SK-N-SH (cell line): ENCODE results near the gene MFAP3L. TPM values are rescaled to one million over a fixed set of nuclear protein-coding genes. Genes with fewer than 3 reads are reported as not detected.

ENCODE experiments used
- CTCF ChIA-PET: fragments of 300-600, 350-600 bp; formaldehyde crosslinking; extraction: SDS; loops from one replicate; lab custom pipeline; 2021; lab: Yijun Ruan, JAX
- POLR2A ChIA-PET: fragments of 350-600 bp; sonication (Branson Sonifier 250); formaldehyde crosslinking; extraction: SDS; loops from one replicate; lab custom pipeline; 2020; ENCODE audit warnings: antibody characterized with exemption, inconsistent platforms; lab: Yijun Ruan, JAX
- DNase-seq: peaks from one replicate; pipeline ENCODE4 v3.0.0; 2012
- H2AFZ ChIP-seq: fragments of 200-600 bp; sonication (generic); 2 replicates; pipeline ENCODE4 v1.8.1; 2016; ENCODE audit warnings: antibody characterized with exemption, mild to moderate bottlenecking, low read depth
- H3F3A ChIP-seq: fragments of 200-600 bp; sonication (generic); replicated peaks from 2 replicates; pipeline ENCODE3; 2016; ENCODE audit warnings: antibody characterized with exemption, mild to moderate bottlenecking; ENCODE audit not compliant: insufficient read depth
- H3K27ac ChIP-seq, 2 experiments: fragments of 200-500 bp in 1 of 2; fragments of 200-600 bp in 1 of 2; sonication (Bioruptor generic) in 1 of 2; sonication (generic), shearing (Covaris generic) in 1 of 2; 2 replicates each; pipeline versions ENCODE4 v1.5.1 to v1.6.1; 2014 to 2016; ENCODE audit warnings: low read depth in 2 of 2, inconsistent platforms in 1 of 2, low read length in 1 of 2, mild to moderate bottlenecking in 1 of 2, mixed read lengths in 1 of 2
- H3K27me3 ChIP-seq: fragments of 200-600 bp; sonication (generic), shearing (Covaris generic); 2 replicates; pipeline ENCODE4 v1.6.1; 2016; ENCODE audit warnings: mixed run types; ENCODE audit not compliant: insufficient read depth
- H3K36me3 ChIP-seq, 2 experiments: fragments of 200-500 bp in 1 of 2; fragments of 200-600 bp in 1 of 2; sonication (Bioruptor generic) in 1 of 2; sonication (generic) in 1 of 2; replicated peaks in 1 of 2; 2 replicates each; pipeline versions ENCODE3 to v1.5.1; 2014 to 2016; ENCODE audit warnings: low read length in 1 of 2, mild to moderate bottlenecking in 1 of 2; ENCODE audit not compliant: insufficient read depth in 2 of 2, control insufficient read depth in 1 of 2
- H3K4me1 ChIP-seq, 2 experiments: fragments of 200-500 bp in 1 of 2; fragments of 200-600 bp in 1 of 2; sonication (Bioruptor generic) in 1 of 2; sonication (generic), shearing (Covaris generic) in 1 of 2; 2 replicates each; pipeline versions ENCODE4 v1.5.1 to v1.6.1; 2014 to 2016; ENCODE audit warnings: low read depth in 1 of 2, low read length in 1 of 2, mixed run types in 1 of 2; ENCODE audit not compliant: insufficient read depth in 2 of 2, control insufficient read depth in 1 of 2
- H3K4me2 ChIP-seq: fragments of 200-600 bp; sonication (generic), shearing (Covaris generic); 2 replicates; pipeline ENCODE4 v1.6.1; 2017; ENCODE audit warnings: mixed run types
- H3K4me3 ChIP-seq, 2 experiments: fragments of 200-500 bp in 1 of 2; fragments of 200-600 bp in 1 of 2; sonication (Bioruptor generic) in 1 of 2; sonication (generic), shearing (Covaris generic) in 1 of 2; 2 replicates each; pipeline versions ENCODE4 v1.5.1 to v1.8.1; 2014 to 2016; ENCODE audit warnings: low read depth in 2 of 2, inconsistent platforms in 1 of 2, low read length in 1 of 2, mild to moderate bottlenecking in 1 of 2, mixed read lengths in 1 of 2, moderate library complexity in 1 of 2
- H3K79me2 ChIP-seq: fragments of 200-600 bp; sonication (generic); 2 replicates; pipeline ENCODE4 v1.8.1; 2017; ENCODE audit warnings: mild to moderate bottlenecking; ENCODE audit not compliant: insufficient read depth
- H3K9ac ChIP-seq: fragments of 200-600 bp; sonication (generic); 2 replicates; pipeline ENCODE4 v1.6.1; 2017; ENCODE audit warnings: mixed run types
- H3K9me2 ChIP-seq: fragments of 200-600 bp; sonication (generic); 2 replicates; pipeline ENCODE4 v1.6.1; 2017; ENCODE audit warnings: mixed run types
- H3K9me3 ChIP-seq: fragments of 200-600 bp; sonication (generic); 2 replicates; pipeline ENCODE4 v1.6.1; 2017; ENCODE audit warnings: mixed run types, mild to moderate bottlenecking, moderate library complexity
- H4K20me1 ChIP-seq: fragments of 200-600 bp; sonication (generic); 2 replicates; pipeline ENCODE4 v1.6.1; 2017; ENCODE audit warnings: mild to moderate bottlenecking, mixed run types; ENCODE audit not compliant: insufficient read depth
- ELF1 ChIP-seq: IDR thresholded peaks from 2 replicates; pipeline ENCODE4 v1.4.0; 2012
- FOSL2 ChIP-seq: IDR thresholded peaks from 2 replicates; pipeline ENCODE4 v1.4.0; 2012; ENCODE audit warnings: low read depth, mild to moderate bottlenecking, moderate library complexity, borderline replicate concordance
- JUND ChIP-seq: IDR thresholded peaks from 2 replicates; pipeline ENCODE4 v1.4.0; 2012
- NFIC ChIP-seq: IDR thresholded peaks from 2 replicates; pipeline ENCODE4 v1.4.0; 2012; ENCODE audit warnings: borderline replicate concordance
- NRF1 ChIP-seq: IDR thresholded peaks from 2 replicates; pipeline ENCODE4 v1.6.1; 2012; ENCODE audit warnings: low read depth, mild to moderate bottlenecking, low read length
- RXRA ChIP-seq: IDR thresholded peaks from 2 replicates; pipeline ENCODE4 v1.4.0; 2012; ENCODE audit warnings: low read depth, mild to moderate bottlenecking, borderline replicate concordance
- SIN3A ChIP-seq: IDR thresholded peaks from 2 replicates; pipeline ENCODE4 v1.6.1; 2012; ENCODE audit warnings: low read depth, mild to moderate bottlenecking, low read length, moderate library complexity, borderline replicate concordance
- SMC3 ChIP-seq: IDR thresholded peaks from 2 replicates; pipeline ENCODE4 v1.6.1; 2012; ENCODE audit warnings: low read depth, low read length, improper control_type of control experiment
- TAF1 ChIP-seq: IDR thresholded peaks from 2 replicates; pipeline ENCODE4 v1.6.1; 2012; ENCODE audit warnings: low read depth, mild to moderate bottlenecking, low read length, moderate library complexity, borderline replicate concordance
- TCF12 ChIP-seq: IDR thresholded peaks from 2 replicates; pipeline ENCODE4 v1.4.0; 2012
- TEAD4 ChIP-seq: IDR thresholded peaks from 2 replicates; pipeline ENCODE4 v1.4.0; 2012; ENCODE audit warnings: mild to moderate bottlenecking, borderline replicate concordance; ENCODE audit not compliant: insufficient read depth
- WGBS: methylation state at CpG from one replicate; pipeline ENCODE4 v1.1.6; 2017; ENCODE audit warnings: low lambda C conversion rate; 5-methylcytosine and 5-hydroxymethylcytosine counted together
- polyA plus RNA-seq, 3 experiments: library from polyadenylated mRNA; depleted of rRNA; stranded (reverse); fragments of >200 nt; gene quantifications; 2 replicates each; pipeline ENCODE4 v1.2.3, GENCODE V29; 2012
- TF ChIP-seq, protein P1 (sequence below): IDR thresholded peaks from 2 replicates; pipeline ENCODE4 v1.4.0; 2012; ENCODE audit warnings: low read depth, borderline replicate concordance
- TF ChIP-seq, protein P2 (sequence below): fragments of 200-600 bp; sonication (generic); IDR thresholded peaks from 2 replicates; pipeline ENCODE4 v1.6.1; 2017; ENCODE audit warnings: antibody characterized with exemption, mild to moderate bottlenecking, moderate library complexity
- TF ChIP-seq, protein P3 (sequence below): IDR thresholded peaks from 2 replicates; pipeline ENCODE4 v1.4.0; 2012; ENCODE audit warnings: low read depth, borderline replicate concordance
- TF ChIP-seq, protein P4 (sequence below): IDR thresholded peaks from 2 replicates; pipeline ENCODE4; 2012
- TF ChIP-seq, protein P5 (sequence below): fragments of 150-350 bp; IDR thresholded peaks from 2 replicates; pipeline ENCODE4 v1.6.1; 2017; ENCODE audit warnings: antibody characterized with exemption, low read length, low read depth, borderline replicate concordance
- TF ChIP-seq, protein P6 (sequence below): IDR thresholded peaks from 2 replicates; pipeline ENCODE4 v1.6.1; 2012; ENCODE audit warnings: mild to moderate bottlenecking, low read depth, low read length, moderate library complexity

MFAP3L gene
- polyA plus RNA-seq, 1 of the 3 experiments (the other 2 are of a cell fraction): 5.4 TPM

DNA sequence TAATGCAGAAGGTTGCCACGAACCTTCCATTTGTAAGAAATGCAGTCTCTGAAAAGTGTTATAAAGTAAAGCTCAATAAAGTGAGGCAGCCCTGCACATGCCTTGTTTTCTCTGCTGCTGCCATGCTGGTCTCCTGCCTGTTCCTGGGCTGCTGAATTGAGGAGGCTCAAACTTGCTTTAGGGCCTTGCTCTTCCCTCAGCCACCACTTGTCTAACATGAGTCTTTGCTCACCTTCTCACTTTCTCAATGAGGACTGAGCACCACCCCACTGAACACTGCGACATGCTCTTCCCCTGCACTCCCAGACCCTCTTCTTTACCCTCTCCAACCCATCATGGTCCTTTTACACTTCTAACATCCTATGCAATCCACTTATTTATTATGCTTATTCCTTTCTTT is 25.2 kb upstream of the MFAP3L start:
- WGBS: 79% methylated on average over 2 of the region's 2 CpGs
- CTCF ChIA-PET: interaction anchor here (0.6 to 2.5 kb wide), 3 partner anchors 39 to 420 kb away, joined by 3 to 12 read pairs (median 3); no protein-coding TSS in a partner anchor

More for the DNA sequence above, 25.2 kb upstream of the MFAP3L start:
- DNase-seq: no peak
- Histone ChIP-seq H3K9me2 (no peaks in the 10 kb centered on the region), H2AFZ (no peak overlapping the region), H3K9ac (no peak overlapping the region), H3K9me3 (no peaks in the 10 kb centered on the region), H3K4me3 (no peak overlapping the region), H3K36me3 (no peaks in the 10 kb centered on the region), H3K79me2 (no peaks in the 10 kb centered on the region), H3K4me2 (no peak overlapping the region), H3K4me1 (no peaks in the 10 kb centered on the region), H3K27me3 (no peaks in the 10 kb centered on the region), H3F3A (no peaks in the 10 kb centered on the region), H3K27ac (no peak overlapping the region), H4K20me1 (no peaks in the 10 kb centered on the region)
- TF ChIP-seq, protein P1, sequence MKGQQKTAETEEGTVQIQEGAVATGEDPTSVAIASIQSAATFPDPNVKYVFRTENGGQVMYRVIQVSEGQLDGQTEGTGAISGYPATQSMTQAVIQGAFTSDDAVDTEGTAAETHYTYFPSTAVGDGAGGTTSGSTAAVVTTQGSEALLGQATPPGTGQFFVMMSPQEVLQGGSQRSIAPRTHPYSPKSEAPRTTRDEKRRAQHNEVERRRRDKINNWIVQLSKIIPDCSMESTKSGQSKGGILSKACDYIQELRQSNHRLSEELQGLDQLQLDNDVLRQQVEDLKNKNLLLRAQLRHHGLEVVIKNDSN: no peak
- no peak for TF ChIP-seq NRF1
- TF ChIP-seq SMC3: no peak
- no peak for TF ChIP-seq JUND
- TF ChIP-seq TCF12: no peak
- TF ChIP-seq RXRA: no peak
- TF ChIP-seq SIN3A: no peak
- TF ChIP-seq, protein P2, sequence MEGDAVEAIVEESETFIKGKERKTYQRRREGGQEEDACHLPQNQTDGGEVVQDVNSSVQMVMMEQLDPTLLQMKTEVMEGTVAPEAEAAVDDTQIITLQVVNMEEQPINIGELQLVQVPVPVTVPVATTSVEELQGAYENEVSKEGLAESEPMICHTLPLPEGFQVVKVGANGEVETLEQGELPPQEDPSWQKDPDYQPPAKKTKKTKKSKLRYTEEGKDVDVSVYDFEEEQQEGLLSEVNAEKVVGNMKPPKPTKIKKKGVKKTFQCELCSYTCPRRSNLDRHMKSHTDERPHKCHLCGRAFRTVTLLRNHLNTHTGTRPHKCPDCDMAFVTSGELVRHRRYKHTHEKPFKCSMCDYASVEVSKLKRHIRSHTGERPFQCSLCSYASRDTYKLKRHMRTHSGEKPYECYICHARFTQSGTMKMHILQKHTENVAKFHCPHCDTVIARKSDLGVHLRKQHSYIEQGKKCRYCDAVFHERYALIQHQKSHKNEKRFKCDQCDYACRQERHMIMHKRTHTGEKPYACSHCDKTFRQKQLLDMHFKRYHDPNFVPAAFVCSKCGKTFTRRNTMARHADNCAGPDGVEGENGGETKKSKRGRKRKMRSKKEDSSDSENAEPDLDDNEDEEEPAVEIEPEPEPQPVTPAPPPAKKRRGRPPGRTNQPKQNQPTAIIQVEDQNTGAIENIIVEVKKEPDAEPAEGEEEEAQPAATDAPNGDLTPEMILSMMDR: no peak
- TF ChIP-seq, protein P3, sequence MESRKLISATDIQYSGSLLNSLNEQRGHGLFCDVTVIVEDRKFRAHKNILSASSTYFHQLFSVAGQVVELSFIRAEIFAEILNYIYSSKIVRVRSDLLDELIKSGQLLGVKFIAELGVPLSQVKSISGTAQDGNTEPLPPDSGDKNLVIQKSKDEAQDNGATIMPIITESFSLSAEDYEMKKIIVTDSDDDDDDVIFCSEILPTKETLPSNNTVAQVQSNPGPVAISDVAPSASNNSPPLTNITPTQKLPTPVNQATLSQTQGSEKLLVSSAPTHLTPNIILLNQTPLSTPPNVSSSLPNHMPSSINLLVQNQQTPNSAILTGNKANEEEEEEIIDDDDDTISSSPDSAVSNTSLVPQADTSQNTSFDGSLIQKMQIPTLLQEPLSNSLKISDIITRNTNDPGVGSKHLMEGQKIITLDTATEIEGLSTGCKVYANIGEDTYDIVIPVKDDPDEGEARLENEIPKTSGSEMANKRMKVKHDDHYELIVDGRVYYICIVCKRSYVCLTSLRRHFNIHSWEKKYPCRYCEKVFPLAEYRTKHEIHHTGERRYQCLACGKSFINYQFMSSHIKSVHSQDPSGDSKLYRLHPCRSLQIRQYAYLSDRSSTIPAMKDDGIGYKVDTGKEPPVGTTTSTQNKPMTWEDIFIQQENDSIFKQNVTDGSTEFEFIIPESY: no peak
- no peak for TF ChIP-seq NFIC
- no peak for TF ChIP-seq FOSL2
- TF ChIP-seq ELF1: no peak
- TF ChIP-seq, protein P4, sequence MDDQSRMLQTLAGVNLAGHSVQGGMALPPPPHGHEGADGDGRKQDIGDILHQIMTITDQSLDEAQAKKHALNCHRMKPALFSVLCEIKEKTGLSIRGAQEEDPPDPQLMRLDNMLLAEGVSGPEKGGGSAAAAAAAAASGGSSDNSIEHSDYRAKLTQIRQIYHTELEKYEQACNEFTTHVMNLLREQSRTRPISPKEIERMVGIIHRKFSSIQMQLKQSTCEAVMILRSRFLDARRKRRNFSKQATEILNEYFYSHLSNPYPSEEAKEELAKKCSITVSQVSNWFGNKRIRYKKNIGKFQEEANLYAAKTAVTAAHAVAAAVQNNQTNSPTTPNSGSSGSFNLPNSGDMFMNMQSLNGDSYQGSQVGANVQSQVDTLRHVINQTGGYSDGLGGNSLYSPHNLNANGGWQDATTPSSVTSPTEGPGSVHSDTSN: no peak
- TF ChIP-seq TAF1: no peak
- TF ChIP-seq, protein P5, sequence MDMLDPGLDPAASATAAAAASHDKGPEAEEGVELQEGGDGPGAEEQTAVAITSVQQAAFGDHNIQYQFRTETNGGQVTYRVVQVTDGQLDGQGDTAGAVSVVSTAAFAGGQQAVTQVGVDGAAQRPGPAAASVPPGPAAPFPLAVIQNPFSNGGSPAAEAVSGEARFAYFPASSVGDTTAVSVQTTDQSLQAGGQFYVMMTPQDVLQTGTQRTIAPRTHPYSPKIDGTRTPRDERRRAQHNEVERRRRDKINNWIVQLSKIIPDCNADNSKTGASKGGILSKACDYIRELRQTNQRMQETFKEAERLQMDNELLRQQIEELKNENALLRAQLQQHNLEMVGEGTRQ: no peak
- TF ChIP-seq, protein P6, sequence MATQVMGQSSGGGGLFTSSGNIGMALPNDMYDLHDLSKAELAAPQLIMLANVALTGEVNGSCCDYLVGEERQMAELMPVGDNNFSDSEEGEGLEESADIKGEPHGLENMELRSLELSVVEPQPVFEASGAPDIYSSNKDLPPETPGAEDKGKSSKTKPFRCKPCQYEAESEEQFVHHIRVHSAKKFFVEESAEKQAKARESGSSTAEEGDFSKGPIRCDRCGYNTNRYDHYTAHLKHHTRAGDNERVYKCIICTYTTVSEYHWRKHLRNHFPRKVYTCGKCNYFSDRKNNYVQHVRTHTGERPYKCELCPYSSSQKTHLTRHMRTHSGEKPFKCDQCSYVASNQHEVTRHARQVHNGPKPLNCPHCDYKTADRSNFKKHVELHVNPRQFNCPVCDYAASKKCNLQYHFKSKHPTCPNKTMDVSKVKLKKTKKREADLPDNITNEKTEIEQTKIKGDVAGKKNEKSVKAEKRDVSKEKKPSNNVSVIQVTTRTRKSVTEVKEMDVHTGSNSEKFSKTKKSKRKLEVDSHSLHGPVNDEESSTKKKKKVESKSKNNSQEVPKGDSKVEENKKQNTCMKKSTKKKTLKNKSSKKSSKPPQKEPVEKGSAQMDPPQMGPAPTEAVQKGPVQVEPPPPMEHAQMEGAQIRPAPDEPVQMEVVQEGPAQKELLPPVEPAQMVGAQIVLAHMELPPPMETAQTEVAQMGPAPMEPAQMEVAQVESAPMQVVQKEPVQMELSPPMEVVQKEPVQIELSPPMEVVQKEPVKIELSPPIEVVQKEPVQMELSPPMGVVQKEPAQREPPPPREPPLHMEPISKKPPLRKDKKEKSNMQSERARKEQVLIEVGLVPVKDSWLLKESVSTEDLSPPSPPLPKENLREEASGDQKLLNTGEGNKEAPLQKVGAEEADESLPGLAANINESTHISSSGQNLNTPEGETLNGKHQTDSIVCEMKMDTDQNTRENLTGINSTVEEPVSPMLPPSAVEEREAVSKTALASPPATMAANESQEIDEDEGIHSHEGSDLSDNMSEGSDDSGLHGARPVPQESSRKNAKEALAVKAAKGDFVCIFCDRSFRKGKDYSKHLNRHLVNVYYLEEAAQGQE: no peak
- TF ChIP-seq TEAD4: no peak
- POLR2A ChIA-PET: no interaction called here
